ENCODE data around the gene JUP.
"Not testable (repeated sequence)": the region's sequence is repeated elsewhere in the genome, so short reads cannot be mapped to it uniquely, and the experiment has no call there.

JUP gene

GRCh38 chr17:41777574-41778188 lies 8.8 kb downstream of the JUP start:
- peak; percentile 93 for DNase-seq

- DNase-seq, result peak; percentile 67
Observed at GRCh38 chr17:41777157-41777573, 9.3 kb downstream of the JUP start.

GRCh38 chr17:41776262-41776900 lies 10.1 kb downstream of the JUP start:
- not testable (repeated sequence) for DNase-seq

- DNase-seq, result no peak
Observed at GRCh38 chr17:41775394-41776226, 10.9 kb downstream of the JUP start.

- no peak for DNase-seq
Observed at GRCh38 chr17:41773731-41774193, 12.7 kb downstream of the JUP start.

GRCh38 chr17:41773190-41773588 lies 13.3 kb downstream of the JUP start:
- no peak for DNase-seq

- DNase-seq, result no peak
Observed at GRCh38 chr17:41772586-41773189, 13.8 kb downstream of the JUP start.

GRCh38 chr17:41772218-41772585 lies 14.3 kb downstream of the JUP start:
- DNase-seq, result no peak

GRCh38 chr17:41771389-41772206 lies 14.9 kb downstream of the JUP start:
- DNase-seq, result no peak

GRCh38 chr17:41769985-41770384 lies 16.5 kb downstream of the JUP start:
- no peak for DNase-seq

GRCh38 chr17:41769346-41769862 lies 17.1 kb downstream of the JUP start:
- DNase-seq, result no peak

GRCh38 chr17:41768682-41769288 lies 17.7 kb downstream of the JUP start:
- DNase-seq, result no peak

GRCh38 chr17:41767324-41768042 lies 19.0 kb downstream of the JUP start:
- DNase-seq, result no peak

GRCh38 chr17:41766135-41766534 lies 20.4 kb downstream of the JUP start:
- no peak for DNase-seq

GRCh38 chr17:41763327-41763726 lies 23.2 kb downstream of the JUP start:
- DNase-seq, result no peak

- DNase-seq, result no peak
Observed at GRCh38 chr17:41762841-41763240, 23.7 kb downstream of the JUP start.

- DNase-seq, result no peak
Observed at GRCh38 chr17:41762391-41762790, 24.1 kb downstream of the JUP start.

GRCh38 chr17:41760878-41761277 lies 25.6 kb downstream of the JUP start:
- no peak for DNase-seq

- no peak for DNase-seq
Observed at GRCh38 chr17:41758601-41759000, 27.9 kb downstream of the JUP start.

- no peak for DNase-seq
Observed at GRCh38 chr17:41754066-41754465, 32.4 kb downstream of the JUP start.

GRCh38 chr17:41751288-41751687 lies 35.2 kb downstream of the JUP start:
- DNase-seq, result no peak

All from NCI-H1092 (cell line).